D721Med (cell line): ENCODE data around the gene SLC9A1.

Source experiments
- DNase-seq: peaks from one replicate; pipeline ENCODE4 v3.0.0; 2011; ENCODE audit warnings: low spot score; ENCODE audit not compliant: insufficient read length
- FAIRE-seq: peaks from 2 replicates; lab custom pipeline; 2011; peaks lifted over from hg19 to GRCh38; lab: Jason Lieb, UNC
- CTCF ChIP-seq: IDR thresholded peaks from 2 replicates; pipeline ENCODE4 v1.5.1; 2012; ENCODE audit warnings: mild to moderate bottlenecking, control low read depth; ENCODE audit not compliant: insufficient read depth; ENCODE audit errors: missing control alignments

SLC9A1 gene

GRCh38 chr1:27060891-27061290 lies 94.0 kb downstream of the SLC9A1 start:
- no peak for TF ChIP-seq CTCF
- DNase-seq (no peak), FAIRE-seq (no peak)

GRCh38 chr1:27058966-27059669 lies 95.8 kb downstream of the SLC9A1 start:
- no peak for DNase-seq
- no peak for TF ChIP-seq CTCF
- no peak for FAIRE-seq

GRCh38 chr1:27057801-27058625 lies 96.9 kb downstream of the SLC9A1 start:
- TF ChIP-seq CTCF = no peak
- DNase-seq (no peak), FAIRE-seq (no peak)

GRCh38 chr1:27057389-27057788 lies 97.5 kb downstream of the SLC9A1 start:
- no peak for TF ChIP-seq CTCF
- FAIRE-seq (no peak), DNase-seq (no peak)

- DNase-seq (no peak), FAIRE-seq (no peak)
- TF ChIP-seq CTCF = no peak
Measured at GRCh38 chr1:27053977-27054753, 100.8 kb downstream of the SLC9A1 start.

- no peak for TF ChIP-seq CTCF
- DNase-seq = no peak
- no peak for FAIRE-seq
Measured at GRCh38 chr1:27052527-27052926, 102.4 kb downstream of the SLC9A1 start.
